HG02938 (cell line): ENCODE data around the gene SOX11.
"Not testable (repeated sequence)": the region's sequence is repeated elsewhere in the genome, so short reads cannot be mapped to it uniquely, and the experiment has no call there.

ENCODE experiments used
- ATAC-seq: cut with Tn5 transposase; IDR thresholded peaks from one replicate; pipeline ENCODE4 v1.9.1; 2021; ENCODE audit warnings: mild to moderate bottlenecking, moderate library complexity; ENCODE audit not compliant: unreplicated experiment

SOX11 gene

DNA sequence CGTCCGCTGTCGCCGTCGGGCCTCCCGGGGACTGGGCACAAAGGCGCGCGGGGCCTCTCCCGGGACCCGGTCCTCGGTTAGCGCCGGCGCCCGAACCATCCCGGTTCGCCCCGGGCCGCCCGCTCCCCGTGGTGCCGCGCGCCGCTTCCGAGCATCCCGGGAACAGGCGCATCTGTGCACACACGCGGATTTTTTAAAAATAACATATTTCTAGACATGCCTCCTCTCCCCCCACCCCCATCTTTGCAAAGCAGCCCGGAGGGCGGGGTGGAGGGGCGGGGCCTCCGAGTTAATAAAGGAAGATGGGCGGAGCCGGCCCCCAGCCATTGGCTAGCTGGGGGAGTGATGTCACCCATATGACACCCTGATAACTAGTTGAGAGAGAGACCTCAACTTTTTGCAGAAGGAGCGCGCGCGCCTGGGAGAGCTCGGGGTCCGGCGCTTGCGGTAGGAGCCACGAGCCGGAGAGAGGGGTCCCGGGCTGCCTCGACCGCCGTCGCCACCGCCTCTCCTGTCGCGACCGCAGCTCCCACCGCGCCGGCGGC lies at the start of gene SOX11:
SOX11 (plus strand) TSS at position 400 of the 545 bp plus-strand sequence. CDS start 338 bp downstream, outside the sequence.
- no peak for ATAC-seq

DNA sequence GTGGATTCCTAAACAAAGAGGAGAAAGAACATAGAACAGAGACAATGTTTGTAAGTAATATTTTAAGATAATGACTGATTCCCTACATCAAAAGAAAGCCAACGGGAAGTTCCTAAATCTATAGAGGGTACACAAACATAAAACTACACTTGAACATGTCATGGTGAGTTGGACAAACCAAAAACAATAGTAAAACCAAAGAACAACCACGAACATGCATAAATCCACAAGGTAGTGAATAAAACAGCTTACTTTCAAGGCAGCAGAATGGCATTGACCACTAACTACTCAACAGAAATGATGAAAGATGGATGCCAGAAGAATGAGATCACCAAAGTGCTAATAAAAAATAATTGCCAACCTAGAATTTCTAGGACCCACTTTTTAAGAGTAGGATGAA lies 39.5 kb upstream of the SOX11 start:
- ATAC-seq: not testable (repeated sequence)

DNA sequence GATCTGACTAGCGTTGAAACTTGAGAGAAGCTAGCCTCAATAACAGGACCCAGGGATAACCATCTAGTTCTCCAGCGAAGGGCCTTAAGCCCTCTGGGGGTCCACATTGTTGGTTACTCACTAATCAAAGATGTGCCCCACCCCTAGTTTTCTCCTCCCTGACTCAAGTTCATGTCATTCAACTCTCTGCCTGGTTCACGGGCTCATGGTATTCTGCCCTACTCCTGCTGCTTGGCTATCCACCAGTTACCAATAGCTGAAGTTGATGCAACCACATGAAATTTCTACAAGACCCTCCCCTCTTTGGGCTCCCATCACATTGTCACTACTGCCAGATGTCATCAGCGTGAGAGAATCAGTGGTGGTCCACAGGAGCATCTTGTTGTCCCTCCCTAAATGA lies 38.4 kb upstream of the SOX11 start:
- not testable (repeated sequence) for ATAC-seq

DNA sequence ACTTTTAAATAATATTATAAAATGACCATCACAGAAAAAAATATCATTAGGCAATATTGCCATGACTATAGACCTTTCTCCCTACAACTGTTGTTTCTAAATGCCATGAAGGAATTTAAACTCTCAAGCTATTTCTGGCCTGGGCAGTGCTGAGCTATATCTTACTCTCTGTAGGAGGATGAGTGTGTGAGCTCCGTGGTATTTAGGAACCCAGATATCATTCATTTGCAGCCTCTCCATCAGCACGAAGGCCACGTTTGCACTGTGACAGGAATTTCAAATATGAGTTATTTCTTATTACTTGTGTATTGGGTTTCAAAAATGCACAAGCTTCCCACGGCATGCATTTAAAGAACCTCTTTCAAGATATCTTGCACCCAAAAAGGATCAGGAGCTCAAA lies 35.0 kb upstream of the SOX11 start:
- ATAC-seq: no peak

DNA sequence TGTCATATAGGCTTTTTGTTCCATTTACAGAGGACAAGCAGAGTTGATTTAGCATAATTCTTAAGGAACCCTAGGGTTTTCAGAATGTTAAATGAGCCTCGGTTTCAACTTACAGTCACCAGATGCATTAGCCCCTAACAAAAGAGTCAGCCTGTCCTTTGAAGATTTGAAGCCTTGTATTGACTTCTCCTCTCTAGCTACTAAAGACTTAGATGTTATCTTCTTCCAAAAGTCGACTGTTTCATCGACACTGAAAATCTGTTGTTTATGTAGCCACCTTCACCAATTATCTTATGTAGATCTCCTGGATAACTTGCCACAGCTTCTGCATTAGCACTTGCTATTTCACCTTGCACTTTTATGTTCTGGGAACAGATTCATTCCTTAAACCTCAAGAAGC lies 31.6 kb upstream of the SOX11 start:
- ATAC-seq: no peak

DNA sequence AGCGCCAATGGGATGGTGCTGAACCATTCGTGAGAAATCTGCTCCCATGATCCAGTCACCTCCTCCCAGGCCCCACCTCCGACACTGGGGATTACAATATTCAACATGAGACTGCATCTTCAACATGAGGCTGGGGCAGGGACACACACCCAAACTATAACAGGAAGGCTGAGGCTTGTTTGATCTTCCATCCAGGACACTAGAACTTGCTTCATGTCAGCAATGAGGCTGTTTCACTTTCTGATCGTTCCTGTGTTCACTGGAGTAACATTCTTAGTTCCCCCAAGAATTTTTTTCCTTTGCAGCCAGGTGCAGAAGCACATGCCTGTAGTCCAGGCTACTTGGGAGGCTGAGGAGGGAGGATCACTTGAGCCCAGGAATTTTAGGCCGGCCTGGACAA lies 30.8 kb upstream of the SOX11 start:
- no peak for ATAC-seq

DNA sequence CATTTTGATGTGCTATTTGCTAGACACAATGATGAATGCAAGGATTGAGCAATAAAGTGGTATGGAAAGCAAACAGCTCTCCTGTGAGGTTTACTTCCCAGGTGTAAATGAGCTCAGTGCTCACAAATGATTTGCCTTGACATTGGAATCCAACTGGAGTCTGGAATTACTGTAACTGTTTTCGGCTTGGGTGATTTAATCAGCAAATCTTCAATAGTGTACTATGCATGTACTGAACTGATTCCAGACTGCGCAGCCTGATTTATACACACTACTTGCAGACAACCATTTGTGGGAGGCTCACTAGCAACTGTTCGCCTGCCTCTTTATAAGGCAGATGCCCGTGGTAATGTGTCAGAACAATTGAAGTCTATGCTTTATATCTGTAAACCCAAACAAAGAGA lies 27.9 kb upstream of the SOX11 start:
- ATAC-seq: no peak

DNA sequence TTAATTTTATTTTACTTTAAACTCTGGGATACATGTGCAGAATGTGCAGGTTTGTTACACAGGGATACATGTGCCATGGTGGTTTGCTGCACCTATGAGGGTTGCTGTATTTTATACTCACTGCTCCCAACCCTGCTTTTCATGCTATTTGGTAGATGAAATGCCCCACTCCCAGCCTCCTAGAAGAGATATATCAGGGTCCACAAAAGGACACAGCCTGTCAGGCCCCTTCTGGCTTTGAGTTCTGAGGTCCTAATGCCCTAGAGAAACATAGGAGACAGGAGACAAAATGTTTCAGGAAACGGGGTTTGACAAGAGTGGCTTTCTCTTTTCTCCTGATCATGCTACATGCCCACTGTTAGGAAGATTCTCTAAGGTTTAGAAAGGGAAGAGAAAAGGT lies 27.1 kb upstream of the SOX11 start:
- ATAC-seq: no peak

DNA sequence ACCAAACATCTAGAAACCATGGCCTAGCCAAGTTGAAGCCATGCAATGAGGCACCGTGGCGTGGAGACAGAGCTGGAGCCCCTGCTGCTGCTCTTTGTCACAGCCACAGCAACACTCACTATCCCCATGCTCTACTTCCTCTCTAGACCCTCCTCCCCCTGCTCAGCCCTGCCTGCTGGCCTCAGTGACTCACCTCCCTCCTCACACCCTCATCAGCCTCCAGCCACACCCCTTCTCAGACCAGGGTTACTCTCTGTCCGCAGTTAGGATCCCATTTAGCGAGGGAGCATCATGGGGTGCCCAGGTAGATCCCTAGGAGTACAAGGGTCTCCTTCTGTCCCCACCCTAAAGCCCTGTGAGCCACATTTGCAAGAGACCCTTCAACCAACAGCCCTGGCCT lies 25.4 kb upstream of the SOX11 start:
- ATAC-seq: no peak

DNA sequence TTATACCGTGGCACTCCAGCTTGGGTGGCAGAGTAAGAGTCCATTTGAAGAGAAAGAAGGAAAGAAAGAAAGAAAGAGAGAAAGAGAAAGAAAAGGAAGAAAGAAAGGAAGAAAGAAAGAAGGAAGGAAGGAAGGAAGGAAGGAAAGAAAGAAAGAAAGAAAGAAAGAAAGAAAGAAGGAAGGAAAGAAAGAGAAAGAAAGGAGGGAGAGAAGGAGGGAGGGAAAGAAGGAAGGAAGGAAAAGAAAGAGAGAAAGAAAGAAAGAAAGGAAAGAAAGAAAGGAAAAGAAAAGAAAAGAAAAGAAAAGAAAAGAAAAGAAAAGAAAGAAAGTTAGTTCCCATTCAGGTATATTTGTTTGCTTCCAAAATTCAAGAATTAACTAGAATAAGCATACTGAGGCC lies 24.5 kb upstream of the SOX11 start:
- ATAC-seq: not testable (repeated sequence)

DNA sequence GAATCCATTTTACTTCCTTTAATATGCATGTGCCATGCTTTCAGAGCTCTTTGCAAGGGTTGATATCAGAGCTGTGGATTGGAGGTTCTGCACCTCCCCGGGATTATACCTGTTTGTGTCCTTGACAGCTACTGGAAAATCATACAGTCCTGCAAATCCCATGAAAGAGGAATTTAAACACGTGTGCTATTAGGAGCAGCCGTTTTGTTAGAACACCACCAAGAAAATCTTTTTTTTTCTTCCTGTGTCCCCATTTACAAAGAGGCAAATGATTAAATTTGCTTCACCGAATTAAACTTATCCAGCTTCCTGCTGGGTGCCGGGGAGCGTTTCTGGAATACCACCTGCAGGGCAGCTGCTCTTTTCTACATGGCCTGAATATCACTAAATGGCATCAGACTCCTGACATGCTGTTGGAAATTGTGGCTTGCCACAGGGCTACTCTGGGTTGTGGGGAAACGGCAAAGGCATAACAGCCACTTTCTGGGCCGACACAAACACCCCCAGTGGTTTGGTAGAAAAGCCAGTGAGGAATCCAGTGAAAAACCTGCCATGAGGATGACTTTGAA lies 23.4 kb upstream of the SOX11 start:
- ATAC-seq: no peak

DNA sequence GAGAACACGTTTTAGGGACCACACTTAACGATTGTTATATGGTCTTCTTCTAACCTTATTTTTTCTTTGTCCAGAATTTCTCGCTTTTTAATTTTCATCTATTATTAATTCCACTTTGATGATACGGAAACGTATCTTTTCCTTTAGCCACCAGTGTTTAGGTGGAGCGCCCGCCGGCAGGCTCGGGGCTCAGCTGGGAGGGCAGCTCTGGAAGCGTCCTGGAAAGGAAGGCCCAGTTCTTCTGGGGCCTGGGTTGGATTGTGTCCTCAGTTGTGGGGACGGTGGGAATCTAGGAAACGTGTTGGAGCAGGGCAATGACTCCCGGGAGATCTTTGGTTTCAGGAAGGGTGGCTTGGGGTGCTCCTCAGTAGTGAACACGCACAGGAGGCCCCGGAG lies 19.4 kb upstream of the SOX11 start:
- ATAC-seq: no peak

DNA sequence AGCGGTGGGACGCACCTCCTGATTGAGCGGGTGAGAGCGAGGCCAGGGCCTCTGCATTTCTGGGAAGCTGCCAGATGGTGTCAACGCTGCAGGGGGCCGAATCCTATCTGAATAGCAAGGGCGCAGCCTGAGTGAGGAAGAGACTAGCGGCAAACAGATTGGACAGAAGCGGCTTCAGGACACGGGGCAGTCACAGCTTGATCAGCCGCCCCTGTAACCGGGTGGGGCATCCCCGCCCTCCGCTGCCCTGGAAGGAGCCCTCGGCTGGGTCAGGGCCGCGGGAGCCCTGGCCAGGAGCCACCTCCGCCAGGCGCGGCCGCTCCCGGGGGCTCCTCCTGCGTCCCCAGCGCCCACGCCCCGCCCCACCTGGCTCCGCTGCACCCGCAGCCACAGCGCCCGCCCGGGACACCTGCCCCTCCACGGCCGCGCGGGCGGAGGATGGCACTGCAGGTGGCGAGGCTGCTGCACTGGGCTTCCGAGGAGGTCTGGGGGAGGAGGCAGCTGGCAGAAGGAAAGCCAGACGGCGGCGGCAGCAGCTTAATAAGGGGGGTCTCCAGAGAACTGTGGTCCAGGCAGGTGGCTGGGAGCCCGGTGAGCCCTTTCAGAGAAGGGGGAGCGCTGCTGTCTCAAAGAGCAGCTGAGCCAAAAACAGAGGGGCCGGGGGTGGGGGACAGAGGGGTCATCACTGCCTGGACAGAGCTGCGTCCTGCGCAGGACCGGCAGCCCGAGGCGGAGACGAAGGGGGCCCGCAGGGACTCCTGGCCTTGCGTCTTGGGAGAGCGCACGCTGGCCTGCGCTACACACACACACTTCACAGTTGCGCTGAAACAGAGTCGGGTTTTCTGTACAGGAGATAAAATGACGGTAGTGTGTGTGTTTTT lies 18.8 kb upstream of the SOX11 start:
- ATAC-seq: no peak

DNA sequence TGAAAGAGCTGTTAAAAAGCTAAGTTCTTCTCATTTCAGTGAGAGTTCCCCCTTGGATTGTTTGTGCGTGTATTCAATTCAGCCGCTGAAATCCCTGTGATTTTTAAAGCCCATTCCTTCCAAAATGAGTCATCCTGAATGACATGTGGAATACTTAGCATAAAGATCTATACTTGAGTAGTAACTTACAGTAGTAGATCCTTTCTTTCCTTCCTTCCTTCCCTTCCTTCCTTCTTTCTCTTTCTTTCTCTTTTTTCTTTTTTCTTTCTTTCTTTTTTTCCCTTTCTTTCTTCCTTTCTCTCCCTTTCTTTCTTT lies 18.2 kb upstream of the SOX11 start:
- no peak for ATAC-seq

DNA sequence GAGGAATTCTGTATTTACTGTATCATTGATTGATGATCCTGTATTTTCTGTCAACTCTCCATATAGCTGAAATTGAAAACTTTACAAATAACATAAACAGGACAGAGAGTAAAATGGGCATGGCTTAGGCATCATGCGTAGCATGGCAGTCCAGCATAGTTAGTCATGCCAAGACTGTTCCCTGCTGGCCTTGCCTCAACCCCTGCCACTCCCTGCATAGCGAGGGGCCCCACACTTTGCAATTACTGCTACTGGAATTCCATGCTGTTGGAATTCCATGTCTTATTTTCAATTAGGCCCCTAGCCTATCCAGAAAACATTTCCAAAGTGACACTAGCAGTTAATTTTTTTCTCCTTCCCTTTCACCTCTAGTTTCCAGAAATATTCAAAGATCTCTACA lies 15.1 kb upstream of the SOX11 start:
- no peak for ATAC-seq

DNA sequence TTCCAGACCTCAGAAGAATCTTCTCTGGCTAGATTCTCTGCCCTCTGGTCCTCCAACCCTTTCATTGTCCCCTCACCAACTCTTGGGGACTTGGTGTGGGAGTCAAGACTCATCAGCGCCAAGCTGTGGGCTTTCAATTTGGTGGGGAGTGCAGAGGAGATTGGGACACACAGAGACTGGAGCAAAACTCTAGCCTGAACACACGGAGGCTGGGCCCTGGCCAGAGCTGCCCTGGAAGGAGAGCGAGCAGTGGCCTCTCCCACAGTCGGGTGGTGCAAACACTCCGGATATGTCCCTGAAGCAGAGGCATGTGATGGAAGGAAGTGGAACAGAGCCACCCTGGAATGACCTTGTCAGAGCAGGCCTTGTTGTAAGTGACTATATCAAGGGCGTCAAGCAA lies 8.7 kb upstream of the SOX11 start:
- no peak for ATAC-seq

DNA sequence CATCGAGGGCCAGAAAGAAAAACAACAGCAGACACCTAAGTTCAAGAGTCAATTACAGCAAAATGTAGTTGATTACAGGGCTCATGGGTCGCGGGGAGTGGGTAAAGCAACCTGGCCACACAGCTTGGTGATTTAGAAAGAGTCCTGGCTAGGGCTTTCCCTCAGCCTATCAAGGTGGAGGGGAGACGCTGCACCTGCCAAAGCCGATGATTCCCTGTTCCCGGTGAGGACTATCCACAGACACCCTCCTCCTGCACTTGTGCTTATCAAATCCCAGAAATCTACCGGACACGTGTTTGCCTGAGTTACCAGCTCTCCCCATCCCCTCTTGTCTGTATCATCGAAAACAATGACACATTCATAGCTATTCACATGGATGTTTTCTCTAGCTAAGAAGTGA lies 7.0 kb upstream of the SOX11 start:
- no peak for ATAC-seq

DNA sequence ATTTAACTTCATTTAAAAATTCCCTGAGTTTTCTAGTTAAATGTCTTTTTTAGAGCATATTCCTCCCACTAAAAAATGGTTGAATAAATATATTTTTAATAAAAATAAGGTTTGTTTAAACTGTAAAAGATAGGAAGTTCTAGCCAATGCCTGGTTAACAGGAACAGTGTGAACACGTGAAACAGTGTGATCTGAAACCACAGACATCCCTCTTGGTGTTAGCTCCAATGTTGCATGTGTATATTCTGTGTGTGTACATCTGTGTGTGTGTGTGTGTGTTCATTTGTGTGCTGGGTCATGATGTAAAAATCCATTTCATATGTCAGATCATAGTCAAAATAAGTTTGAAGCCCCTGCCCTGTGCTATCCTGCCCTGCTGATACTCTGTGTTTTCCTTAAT lies 6.1 kb upstream of the SOX11 start:
- no peak for ATAC-seq

DNA sequence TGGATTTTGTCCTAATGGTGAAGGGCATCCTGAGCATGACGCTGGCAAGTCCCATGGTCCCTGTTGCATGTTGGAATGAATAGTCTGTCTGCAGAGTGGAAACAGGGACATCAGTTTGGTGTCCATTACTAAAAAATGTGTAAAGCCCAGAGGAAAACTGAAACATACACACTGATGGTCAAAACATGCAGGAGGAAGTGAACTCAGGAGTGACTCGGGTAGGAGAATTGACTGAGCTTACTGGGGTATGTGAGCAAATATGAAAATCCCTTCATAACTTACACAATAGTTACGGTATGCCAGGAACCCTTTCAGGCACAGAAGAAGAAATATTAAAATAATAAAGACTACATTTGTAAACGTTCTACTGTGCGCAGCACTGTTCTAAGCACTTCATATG lies 5.6 kb upstream of the SOX11 start:
- ATAC-seq: no peak

DNA sequence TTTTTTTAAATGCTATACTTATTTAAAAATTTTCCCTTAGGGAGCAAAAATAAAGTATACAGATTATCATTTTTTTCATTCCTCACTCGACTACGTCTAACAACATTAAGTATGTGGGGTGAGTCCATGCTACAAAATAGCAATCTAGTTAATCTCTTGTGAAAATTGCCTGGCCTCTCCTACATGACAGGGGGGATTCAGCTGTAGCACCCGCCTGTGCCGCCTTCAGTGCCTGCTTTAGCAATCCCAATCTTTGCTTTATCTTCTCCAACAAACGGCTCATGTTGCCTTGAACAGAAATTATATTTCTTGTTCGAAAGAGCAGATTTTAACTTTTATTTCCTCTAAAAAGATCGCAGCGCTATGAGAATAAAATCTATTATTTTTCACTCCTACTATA lies 2.4 kb upstream of the SOX11 start:
- no peak for ATAC-seq

DNA sequence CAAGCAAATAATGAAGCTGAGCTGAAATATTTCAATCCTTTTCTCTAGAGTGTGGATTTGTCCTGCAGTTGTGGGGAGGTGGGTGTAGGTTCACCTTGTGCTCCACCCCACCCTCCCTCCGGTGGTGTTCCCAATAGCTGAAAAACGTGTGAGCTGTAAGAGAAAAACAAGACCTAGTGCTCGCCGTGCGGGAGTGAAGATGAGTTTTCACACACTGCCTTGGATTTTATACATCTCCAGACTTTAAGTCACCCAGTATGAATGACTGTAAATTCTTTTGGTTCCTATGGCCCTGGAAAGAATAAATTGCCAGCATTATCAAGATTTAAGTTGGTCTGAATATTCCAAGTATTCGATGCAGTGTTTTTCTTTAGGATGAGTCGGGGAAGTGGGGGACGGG lies 1.9 kb upstream of the SOX11 start:
- no peak for ATAC-seq

DNA sequence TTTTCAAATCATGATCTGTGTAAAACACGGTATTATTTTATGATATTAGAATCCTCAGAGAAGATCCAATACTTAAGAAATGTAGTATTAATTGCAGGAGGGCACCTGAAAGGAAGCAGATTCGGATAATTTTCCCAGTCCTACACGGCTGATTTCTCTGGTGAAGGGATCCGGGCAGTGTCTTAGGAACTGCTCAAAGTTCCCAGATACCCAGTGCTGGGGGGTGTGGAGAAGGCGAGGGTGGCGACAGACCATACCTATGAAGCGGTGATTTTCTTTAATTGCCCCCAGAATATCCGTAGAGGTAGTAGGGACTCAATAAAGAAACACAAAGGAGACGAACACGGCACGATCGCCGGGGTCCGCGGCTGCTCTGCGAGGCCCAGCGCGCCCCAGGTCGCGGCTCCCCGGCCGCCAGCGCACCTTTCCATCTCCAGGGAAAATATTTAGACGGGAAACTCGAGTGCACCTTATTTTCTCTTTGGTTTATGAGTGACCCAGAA lies 1.4 kb upstream of the SOX11 start:
- ATAC-seq: no peak
